ENCODE data around the gene RNF187.

RNF187 gene

GRCh38 chr1:228454238-228454637 is 32.9 kb upstream of the RNF187 start:
- Histone ChIP-seq H3K4me1 (ENCODE audit: insufficient read depth, insufficient read length) (peaks cover 5% of the 10 kb centered on the region), H3K4me3 (ENCODE audit: insufficient read length, low read depth) (no peak overlapping the region), H3K9ac (ENCODE audit: insufficient read length, low read depth) (no peak overlapping the region), H3K36me3 (ENCODE audit: insufficient read depth, insufficient read length, low read length) (peaks cover 5% of the 10 kb centered on the region), H3K9me3 (ENCODE audit: insufficient read depth, low read length) (no peaks in the 10 kb centered on the region), H3K27me3 (ENCODE audit: insufficient read depth, insufficient read length) (no peaks in the 10 kb centered on the region)
- no peak for DNase-seq (ENCODE audit: low read depth, low spot score)
- TF ChIP-seq SUZ12 (IDR thresholded peaks at IDR 0.05; ENCODE audit: extremely low read depth, insufficient read depth, insufficient read length) = no peak
- TF ChIP-seq ZNF274 (IDR thresholded peaks at IDR 0.05; ENCODE audit: low read depth, low read length) = no peak
- no peak for TF ChIP-seq YY1 (IDR thresholded peaks at IDR 0.05; ENCODE audit: insufficient read depth, insufficient read length)

GRCh38 chr1:228455715-228456114 is 31.5 kb upstream of the RNF187 start:
- Histone ChIP-seq H3K9me3 (ENCODE audit: insufficient read depth, low read length) (no peaks in the 10 kb centered on the region), H3K9ac (ENCODE audit: insufficient read length, low read depth) (peak overlapping the region; percentile 94), H3K36me3 (ENCODE audit: insufficient read depth, insufficient read length, low read length) (peaks cover 5% of the 10 kb centered on the region), H3K27me3 (ENCODE audit: insufficient read depth, insufficient read length) (no peaks in the 10 kb centered on the region), H3K4me1 (ENCODE audit: insufficient read depth, insufficient read length) (peaks cover 5% of the 10 kb centered on the region), H3K4me3 (ENCODE audit: insufficient read length, low read depth) (peak overlapping the region; percentile 97)
- DNase-seq (ENCODE audit: low read depth, low spot score) = no peak
- no peak for TF ChIP-seq SUZ12 (IDR thresholded peaks at IDR 0.05; ENCODE audit: extremely low read depth, insufficient read depth, insufficient read length)

- Histone ChIP-seq H3K27me3 (ENCODE audit: insufficient read depth, insufficient read length) (no peaks in the 10 kb centered on the region), H3K9me3 (ENCODE audit: insufficient read depth, low read length) (no peaks in the 10 kb centered on the region), H3K9ac (ENCODE audit: insufficient read length, low read depth) (peak overlapping the region; percentile 94), H3K36me3 (ENCODE audit: insufficient read depth, insufficient read length, low read length) (peaks cover 5% of the 10 kb centered on the region), H3K4me3 (ENCODE audit: insufficient read length, low read depth) (peak overlapping the region; percentile 97), H3K4me1 (ENCODE audit: insufficient read depth, insufficient read length) (peaks cover 6% of the 10 kb centered on the region)
- no peak for DNase-seq (ENCODE audit: low read depth, low spot score)
- TF ChIP-seq SUZ12 (IDR thresholded peaks at IDR 0.05; ENCODE audit: extremely low read depth, insufficient read depth, insufficient read length) (no peak), ZNF274 (IDR thresholded peaks at IDR 0.05; ENCODE audit: low read depth, low read length) (no peak), YY1 (IDR thresholded peaks at IDR 0.05; ENCODE audit: insufficient read depth, insufficient read length) (no peak)
Observed at GRCh38 chr1:228456252-228457016, 30.7 kb upstream of the RNF187 start.

GRCh38 chr1:228457017-228457395 is 30.2 kb upstream of the RNF187 start:
- Histone ChIP-seq H3K4me3 (ENCODE audit: insufficient read length, low read depth) (peak overlapping the region; percentile 97), H3K4me1 (ENCODE audit: insufficient read depth, insufficient read length) (peaks cover 5% of the 10 kb centered on the region), H3K36me3 (ENCODE audit: insufficient read depth, insufficient read length, low read length) (peaks cover 5% of the 10 kb centered on the region), H3K9ac (ENCODE audit: insufficient read length, low read depth) (peak overlapping the region; percentile 94), H3K27me3 (ENCODE audit: insufficient read depth, insufficient read length) (no peaks in the 10 kb centered on the region), H3K9me3 (ENCODE audit: insufficient read depth, low read length) (no peaks in the 10 kb centered on the region)
- no peak for TF ChIP-seq ZNF274 (IDR thresholded peaks at IDR 0.05; ENCODE audit: low read depth, low read length)
- no peak for TF ChIP-seq SUZ12 (IDR thresholded peaks at IDR 0.05; ENCODE audit: extremely low read depth, insufficient read depth, insufficient read length)
- no peak for TF ChIP-seq YY1 (IDR thresholded peaks at IDR 0.05; ENCODE audit: insufficient read depth, insufficient read length)
- DNase-seq (ENCODE audit: low read depth, low spot score) = no peak

GRCh38 chr1:228457396-228458176 is 29.6 kb upstream of the RNF187 start:
- H3K9me3 ChIP-seq (ENCODE audit: insufficient read depth, low read length) = no peaks in the 10 kb centered on the region
- TF ChIP-seq YY1 (IDR thresholded peaks at IDR 0.05; ENCODE audit: insufficient read depth, insufficient read length) (no peak), ZNF274 (IDR thresholded peaks at IDR 0.05; ENCODE audit: low read depth, low read length) (no peak), SUZ12 (IDR thresholded peaks at IDR 0.05; ENCODE audit: extremely low read depth, insufficient read depth, insufficient read length) (no peak)
- peak; percentile 99 for DNase-seq (ENCODE audit: low read depth, low spot score)
- H3K9ac ChIP-seq (ENCODE audit: insufficient read length, low read depth) = peak overlapping the region; percentile 94
- peaks cover 5% of the 10 kb centered on the region for H3K36me3 ChIP-seq (ENCODE audit: insufficient read depth, insufficient read length, low read length)
- peak overlapping the region; percentile 97 for H3K4me3 ChIP-seq (ENCODE audit: insufficient read length, low read depth)
- H3K4me1 ChIP-seq (ENCODE audit: insufficient read depth, insufficient read length) = peaks cover 2% of the 10 kb centered on the region
- H3K27me3 ChIP-seq (ENCODE audit: insufficient read depth, insufficient read length) = no peaks in the 10 kb centered on the region

- DNase-seq (ENCODE audit: low read depth, low spot score) = peak; percentile 84
- Histone ChIP-seq H3K9ac (ENCODE audit: insufficient read length, low read depth) (peak overlapping the region; percentile 93), H3K27me3 (ENCODE audit: insufficient read depth, insufficient read length) (peaks cover 5% of the 10 kb centered on the region), H3K36me3 (ENCODE audit: insufficient read depth, insufficient read length, low read length) (no peaks in the 10 kb centered on the region), H3K4me1 (ENCODE audit: insufficient read depth, insufficient read length) (peaks cover 2% of the 10 kb centered on the region), H3K9me3 (ENCODE audit: insufficient read depth, low read length) (no peaks in the 10 kb centered on the region), H3K4me3 (ENCODE audit: insufficient read length, low read depth) (peak overlapping the region; percentile 97)
- TF ChIP-seq ZNF274 (IDR thresholded peaks at IDR 0.05; ENCODE audit: low read depth, low read length) (no peak), SUZ12 (IDR thresholded peaks at IDR 0.05; ENCODE audit: extremely low read depth, insufficient read depth, insufficient read length) (no peak), YY1 (IDR thresholded peaks at IDR 0.05; ENCODE audit: insufficient read depth, insufficient read length) (no peak)
Observed at GRCh38 chr1:228459091-228459993, 27.8 kb upstream of the RNF187 start.
